T-helper 1 cell treated with Interleukin-12 subunit alpha and Interleukin-12 subunit beta and Interleukin-4 antibody, amounts not matched to agents 30 ng/mL and 1 ng/mL, for 36 hours (primary cell): ENCODE results near the gene GAA. TPM values are rescaled to one million over a fixed set of nuclear protein-coding genes. Genes with fewer than 3 reads are reported as not detected.

Experiments used
- intact Hi-C: fragments of 100-400 bp; cut with micrococcal nuclease; formaldehyde crosslinking; loops from one replicate; pipeline ENCODE4 v1.15.1; 2024
- total RNA-seq: library from RNA; stranded (reverse); gene quantifications from 2 replicates; pipeline ENCODE4 v1.2.3, GENCODE V29; 2022

The GAA gene
- total RNA-seq: 12.7 and 14.3 TPM in 2 replicates

DNA sequence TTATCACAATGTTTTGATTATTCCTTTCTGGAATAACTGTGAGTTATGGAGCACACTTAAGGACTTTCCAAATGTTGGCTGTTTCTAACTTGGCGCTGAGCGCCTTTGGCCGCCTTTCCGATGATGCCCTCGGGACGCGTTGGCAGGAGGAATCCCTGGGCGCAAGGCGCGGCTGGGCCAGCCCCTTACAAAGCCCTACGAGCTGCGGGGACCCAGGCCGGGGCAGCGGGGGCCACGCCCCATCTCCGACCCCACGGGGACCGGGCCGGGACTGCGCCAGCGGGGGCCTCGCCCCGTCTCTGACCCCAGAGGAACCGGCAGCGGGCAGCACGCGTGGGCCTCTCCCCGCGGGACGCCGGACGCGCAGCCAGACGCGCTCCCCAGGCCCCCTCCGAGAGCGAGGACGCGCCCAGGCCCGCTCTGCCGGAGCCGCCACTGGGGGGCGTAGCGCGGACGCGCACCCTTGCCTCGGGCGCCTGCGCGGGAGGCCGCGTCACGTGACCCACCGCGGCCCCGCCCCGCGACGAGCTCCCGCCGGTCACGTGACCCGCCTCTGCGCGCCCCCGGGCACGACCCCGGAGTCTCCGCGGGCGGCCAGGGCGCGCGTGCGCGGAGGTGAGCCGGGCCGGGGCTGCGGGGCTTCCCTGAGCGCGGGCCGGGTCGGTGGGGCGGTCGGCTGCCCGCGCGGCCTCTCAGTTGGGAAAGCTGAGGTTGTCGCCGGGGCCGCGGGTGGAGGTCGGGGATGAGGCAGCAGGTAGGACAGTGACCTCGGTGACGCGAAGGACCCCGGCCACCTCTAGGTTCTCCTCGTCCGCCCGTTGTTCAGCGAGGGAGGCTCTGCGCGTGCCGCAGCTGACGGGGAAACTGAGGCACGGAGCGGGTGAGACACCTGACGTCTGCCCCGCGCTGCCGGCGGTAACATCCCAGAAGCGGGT lies at the start of gene GAA:
GAA (plus strand) TSS at position 571 of the 935 bp plus-strand sequence. CDS start 3,006 bp downstream, outside the sequence.
- intact Hi-C loops: loop anchor here (1.0 to 5.0 kb wide), 6 partner anchors 18 to 314 kb away; partner anchors contain the start of genes CBX4, CCDC40, EIF4A3 and ENDOV

DNA sequence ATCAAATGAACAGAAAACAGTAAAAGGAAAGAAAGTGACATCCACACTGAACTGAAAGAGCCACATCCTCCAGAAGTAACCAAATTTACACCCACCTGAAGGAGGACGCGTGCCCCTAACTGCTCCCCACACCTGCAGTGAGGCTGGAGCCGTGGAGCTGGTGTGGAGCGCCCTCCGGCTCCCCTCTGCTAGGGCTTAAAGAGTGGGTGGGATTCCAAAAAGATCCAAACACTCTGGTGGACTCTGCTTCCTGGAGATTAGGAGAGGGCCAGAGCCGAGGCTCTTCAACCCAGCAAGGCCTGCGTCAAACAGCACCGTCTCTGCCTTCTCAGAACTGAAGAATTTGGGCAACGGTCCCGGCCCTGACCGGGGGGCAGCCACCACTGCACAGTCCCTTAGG lies 49.7 kb upstream of the GAA start:
- intact Hi-C loops: no loop called here

DNA sequence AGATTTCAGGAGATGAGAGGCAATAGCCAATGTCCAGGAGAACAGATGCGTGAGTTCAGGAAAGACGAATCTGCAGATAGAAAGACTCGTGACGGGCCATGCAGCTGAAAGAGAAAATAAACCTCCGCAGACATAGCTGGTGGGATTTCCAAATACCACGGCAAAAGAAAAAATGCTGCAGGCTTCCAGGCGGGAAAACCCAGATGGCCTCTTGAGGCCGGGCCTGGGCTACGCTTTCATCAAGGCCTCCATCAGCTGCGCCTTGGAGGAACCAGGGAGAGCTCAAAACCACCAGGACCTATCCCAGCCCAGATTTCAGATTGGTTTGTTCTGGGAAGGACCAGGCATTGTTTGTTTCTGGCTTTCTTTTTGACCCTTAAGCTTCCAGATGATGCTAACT lies 48.3 kb upstream of the GAA start:
- intact Hi-C loops: no loop called here

DNA sequence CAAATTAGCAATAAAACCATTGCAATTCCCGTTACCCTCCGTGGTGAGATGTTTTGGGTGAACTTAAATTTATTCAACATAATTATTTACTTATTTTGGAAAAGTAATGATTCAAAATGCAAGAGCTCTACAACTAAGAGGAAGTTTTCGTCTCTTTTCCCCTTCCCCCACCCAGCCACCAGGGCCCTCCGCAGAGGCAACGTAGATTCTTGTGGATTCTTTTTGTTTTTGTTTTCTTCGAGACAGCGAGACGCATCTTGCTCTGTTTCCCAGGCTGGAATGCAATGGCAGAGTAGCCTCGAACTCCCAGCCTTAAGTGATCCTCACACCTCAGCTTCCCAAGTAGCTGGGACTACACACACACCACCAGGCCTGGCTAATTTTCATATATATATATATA lies 45.8 kb upstream of the GAA start:
- intact Hi-C loops: no loop called here

DNA sequence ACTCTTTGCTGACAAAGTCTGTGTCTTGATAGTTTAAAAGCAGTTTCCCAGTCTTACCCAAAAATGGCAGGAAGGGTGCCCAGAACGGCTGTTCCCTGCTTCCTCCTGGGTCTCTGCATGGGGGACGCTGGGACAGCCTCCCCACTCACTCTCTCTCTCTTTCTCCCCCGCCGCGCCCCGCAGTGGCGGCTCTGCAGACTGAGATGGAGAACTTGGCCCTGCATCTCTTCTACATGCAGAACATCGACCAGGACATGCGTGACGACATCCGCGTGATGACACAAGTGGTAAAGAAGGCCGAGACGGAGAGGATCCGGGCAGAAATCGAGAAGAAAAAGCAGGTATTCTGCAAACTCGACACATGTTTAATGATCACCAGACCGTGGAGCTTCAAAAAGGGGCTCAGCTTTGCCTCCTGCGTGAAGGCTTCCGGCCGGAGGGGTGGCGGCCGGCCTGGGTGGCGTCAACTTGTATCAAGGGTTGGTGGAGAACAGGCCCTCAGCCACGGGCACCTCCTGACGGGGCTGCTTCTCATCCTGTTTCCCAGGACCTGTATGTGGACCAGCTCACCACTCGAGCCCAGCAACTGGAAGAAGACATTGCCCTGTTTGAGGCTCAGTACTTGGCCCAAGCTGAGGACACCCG lies 42.9 kb upstream of the GAA start:
- intact Hi-C loops: no loop called here

DNA sequence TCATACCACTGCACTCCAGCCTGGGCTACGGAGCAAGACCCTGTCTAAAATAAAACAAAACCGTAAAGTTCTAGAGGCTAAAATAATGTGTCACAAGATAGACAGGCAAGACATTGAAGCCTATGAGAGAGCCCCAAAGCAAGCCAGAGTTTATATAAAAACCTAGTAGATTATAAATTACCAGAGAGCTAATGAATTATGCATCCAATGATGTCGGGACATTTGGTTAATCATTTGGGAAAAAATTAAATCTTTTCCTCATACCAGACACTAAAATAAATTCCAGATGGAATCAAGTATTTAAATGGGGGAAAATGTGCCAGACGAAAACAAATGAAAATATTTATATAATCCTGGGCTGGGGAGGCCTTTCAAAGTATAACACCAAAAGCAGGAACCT lies 40.7 kb upstream of the GAA start:
- intact Hi-C loops: no loop called here

DNA sequence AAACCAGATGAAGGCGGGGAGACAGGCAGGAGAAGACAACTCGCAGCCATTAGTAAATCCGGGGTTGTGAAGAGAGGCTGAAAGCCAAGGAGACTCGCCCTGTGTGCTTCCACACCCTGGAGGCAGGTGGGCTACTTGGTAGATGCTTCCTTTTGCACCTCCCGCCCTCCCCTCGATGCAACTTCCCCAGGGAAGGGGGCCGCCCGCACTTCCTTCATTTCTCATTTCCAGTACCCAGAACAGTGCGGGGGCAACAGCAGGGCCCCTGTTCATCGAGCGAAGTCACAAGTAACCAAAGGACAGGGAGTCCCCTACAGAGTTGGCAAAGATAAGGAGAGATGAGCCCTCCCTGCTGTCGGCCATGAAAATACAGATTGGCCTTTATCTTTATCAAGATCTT lies 40.0 kb upstream of the GAA start:
- intact Hi-C loops: no loop called here

DNA sequence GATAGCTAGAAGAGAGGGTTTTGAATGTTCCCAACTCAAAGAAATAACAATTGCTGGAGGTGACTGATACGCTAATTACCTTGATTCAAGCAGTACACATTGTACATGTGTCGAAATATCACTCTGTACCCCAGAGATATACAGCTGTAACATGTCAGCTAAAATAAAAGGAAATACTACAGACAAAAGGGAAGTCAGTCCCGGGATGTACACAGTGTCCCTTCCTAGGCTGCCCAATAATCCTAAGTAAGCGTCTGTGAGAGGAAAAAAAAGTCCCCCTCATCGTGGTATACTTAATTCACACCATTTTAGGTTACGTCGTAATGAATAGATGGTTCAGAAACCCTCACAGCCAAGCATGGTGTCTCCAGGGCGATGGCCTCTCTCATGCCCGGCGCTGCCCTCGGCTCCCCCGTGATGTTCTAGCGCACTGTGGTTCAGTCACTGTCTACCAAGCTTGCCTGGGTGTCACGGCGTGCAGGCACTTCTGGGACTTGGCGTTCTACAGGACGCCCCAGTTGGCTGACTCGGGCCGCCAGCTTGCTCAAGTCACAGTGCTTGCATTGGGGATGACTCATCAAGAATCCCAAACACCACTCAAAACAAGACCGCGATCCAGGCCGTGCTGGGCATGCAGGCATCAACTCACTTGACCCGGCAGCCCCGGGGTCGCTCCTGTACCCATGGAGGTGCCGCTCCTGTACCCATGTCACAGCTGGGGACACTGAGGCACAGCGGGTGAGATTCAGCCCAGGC lies 37.4 kb upstream of the GAA start:
- intact Hi-C loops: no loop called here

DNA sequence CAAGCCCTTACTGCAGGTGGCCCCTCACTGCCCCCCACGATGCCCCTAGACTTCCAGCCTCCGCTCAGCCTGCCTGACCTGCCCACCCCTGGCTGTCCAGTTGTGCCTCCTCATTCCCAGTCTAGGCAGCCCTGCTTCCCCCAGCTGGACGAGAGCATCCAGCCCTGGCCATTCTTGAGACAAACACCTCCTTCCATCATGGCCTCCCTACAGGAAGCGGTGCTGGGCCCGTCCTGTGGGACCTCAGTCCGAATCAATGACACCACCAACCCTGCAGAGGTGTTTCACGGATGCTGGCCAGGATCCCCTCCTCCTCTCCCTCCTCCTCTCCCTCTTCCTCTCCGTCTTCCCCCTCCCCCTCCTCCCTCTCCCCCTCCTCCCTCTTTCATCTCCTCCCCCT lies 36.7 kb upstream of the GAA start:
- intact Hi-C loops: no loop called here

DNA sequence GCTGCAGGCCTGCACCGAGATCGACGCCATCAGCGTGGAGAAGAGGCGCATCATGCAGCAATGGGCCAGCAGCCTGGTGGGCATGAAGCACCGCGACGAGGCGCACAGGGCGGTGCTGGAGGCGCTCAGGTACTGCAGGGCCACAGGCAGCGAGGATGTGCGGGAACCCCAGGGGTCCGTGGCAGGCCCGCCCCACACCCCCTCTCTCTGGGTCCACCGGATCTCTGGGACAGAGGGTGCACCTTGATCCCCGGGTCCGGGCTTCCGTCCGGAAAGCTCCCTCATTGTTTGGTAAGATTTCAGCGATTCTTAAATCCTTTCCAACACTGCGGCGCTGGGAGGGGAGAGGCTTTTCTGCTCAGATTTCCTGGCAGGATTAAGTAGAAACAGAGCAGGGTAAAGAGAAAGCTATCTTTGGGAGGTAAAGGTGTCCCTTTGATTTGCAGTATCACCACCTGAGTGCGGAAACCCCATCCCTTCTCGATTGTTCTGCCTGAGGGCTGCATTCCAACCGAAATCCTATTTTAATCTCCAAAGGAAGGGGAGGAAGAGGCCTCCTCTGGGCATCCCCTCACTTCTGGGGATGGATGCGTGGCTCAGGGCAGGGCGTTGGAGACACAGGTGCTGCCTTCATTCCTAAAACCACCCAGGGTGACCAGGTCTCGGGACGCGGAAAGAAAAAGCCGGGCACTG lies 35.8 kb upstream of the GAA start:
- intact Hi-C loops: no loop called here

DNA sequence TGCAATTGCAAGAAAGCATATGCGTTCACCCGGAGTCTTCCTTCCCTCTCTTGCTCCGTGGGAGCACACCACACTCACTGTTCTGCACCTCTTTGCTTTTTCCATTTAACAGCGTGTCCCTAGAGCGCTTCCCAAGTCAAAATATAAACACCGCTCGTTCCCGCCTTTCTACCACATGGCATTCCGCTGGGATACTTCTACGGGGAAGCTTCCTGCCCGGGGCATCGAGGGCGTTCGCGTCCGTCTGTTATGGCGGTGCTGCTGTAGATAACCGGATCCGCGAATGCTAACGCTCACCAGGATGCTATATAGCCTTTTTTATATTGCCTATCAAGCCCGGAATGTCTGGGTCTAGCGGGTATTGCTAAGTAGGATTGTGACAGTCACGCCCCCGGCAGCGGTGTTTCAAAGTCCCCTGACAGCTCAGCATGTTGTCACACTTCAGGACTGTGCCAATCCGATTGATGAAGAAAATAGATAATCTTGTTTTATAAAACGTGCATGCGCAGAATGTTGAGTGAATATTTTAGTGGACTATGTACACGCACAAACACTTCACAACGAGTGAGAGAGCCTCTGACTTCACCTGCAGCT lies 33.9 kb upstream of the GAA start:
- intact Hi-C loops: no loop called here

DNA sequence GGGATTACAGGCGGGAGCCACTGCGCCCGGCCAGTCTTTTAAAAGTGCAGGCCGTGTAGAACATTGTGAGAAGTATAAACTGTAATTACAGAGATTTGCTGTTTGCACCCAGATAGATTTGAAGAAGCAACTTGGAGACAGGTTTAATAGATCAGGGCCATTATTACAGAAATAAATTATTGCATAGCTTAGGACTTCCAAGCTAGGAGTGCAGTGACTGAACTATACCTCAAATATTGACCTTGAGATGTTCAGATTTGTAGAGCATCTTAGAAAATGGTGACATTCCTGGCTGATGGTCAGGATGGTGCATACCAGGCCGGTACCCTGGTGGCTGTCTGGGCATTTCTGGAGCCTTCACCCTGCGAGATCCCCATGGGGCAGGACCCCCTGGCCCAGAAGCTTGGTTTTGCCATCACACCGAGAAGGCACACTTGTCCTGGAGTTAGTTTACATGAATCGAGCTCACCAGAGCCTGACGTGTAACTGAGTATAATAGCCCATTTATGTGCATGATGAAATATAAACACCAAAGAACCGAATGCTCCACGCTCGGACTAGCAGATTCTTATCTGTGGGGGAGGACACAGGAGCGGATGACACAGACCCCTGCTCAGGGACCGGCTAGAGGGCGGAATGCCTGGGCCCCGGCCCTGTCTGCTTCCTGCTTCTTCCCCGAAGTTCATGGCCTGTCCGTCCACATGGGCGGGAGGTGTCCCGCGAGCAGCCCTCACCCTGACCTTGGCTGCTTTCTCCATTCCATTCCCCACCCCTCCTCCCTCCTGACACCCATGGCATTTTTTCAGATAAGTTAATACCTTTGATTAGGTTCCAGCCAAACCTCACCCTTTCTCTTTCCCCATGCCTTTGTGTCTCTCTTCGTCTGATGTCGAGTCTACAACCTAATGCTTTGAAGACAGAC lies 32.8 kb upstream of the GAA start:
- intact Hi-C loops: no loop called here

DNA sequence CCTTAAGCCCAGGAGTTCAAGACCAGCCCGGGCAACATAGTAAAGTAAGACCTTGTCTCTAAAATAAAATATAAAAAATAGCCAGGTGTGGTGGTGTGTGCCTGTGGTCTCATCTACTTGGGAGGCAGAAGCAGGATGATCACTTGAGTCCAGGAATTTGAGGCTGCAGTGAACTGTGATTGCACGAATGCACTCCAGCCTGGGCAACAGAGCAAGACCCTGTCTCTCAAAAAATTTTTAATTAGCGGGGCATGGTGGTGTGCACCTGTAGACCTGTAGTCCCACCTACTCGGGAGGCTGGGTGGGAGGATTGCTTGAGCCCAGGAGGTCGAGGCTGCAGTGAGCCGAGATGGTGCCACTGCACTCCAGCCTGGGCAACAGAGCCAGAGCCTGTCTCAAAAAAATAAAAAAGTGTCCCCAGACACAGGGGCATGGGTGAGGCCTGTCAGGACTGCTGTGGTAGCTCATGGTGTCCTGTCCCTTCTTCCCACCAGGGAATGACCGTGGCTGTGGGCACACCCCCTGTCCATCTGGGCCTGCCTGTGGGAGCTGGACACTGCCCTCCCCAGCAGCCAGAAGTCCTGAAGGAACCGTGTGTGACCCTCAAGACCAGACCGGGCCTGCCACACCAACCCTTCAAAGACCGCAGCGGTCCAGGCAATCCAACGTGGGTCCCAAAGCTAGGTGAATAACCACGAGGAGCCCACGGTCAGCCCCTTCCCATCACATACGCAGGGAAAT lies 30.8 kb upstream of the GAA start:
- intact Hi-C loops: no loop called here

DNA sequence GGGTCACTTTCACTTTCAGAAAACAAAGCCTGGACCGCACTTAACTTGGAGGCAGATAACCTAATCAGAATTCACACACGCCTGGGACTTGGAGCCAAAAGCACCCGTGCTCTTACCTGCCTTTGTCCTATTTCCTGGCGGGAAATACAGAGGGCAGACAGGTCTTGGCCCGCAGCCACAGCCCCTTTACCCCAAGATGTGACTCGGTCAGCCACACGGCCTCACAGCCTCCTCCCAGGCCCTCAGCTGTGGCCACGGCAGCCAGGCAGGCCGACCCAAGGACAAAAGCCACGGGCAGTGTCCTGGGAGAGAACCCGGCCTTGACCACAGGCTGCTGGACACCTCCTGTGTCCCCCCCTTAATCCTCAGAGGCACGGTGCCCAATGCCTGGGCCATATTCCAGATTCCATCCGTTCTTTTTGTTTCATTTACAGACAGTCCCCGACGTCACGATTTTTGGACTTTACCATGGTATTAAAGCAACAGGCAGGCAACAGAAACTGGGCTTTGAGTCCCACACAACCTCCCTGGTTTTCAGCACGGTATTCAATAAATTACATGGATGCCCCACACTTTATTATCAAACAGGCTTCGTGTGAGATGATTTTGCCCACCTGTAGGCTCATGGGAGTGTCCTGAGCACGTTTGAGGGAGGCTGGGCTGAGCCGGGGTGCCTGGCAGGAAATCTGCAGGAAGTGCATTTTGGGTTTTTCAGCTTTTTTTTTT lies 30.1 kb upstream of the GAA start:
- intact Hi-C loops: no loop called here

DNA sequence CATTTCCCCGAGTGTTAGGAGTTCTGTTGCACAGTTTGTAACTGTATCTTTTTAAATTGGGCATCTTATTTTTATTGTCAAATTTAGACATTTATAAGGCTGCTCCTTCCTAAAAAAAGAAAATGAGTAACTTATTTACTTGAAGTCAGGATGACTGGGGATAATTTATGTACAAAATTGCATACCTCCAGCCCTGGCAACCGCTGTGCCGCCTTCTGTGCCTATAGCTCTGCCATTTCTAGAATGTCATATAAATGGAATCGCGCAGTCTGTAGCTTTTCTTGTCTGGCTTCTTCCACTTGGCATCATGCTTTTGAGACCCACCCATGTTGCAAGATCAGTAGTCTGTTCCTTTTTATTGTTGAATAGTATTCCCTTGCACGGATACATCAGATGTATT lies 29.0 kb upstream of the GAA start:
- intact Hi-C loops: no loop called here

DNA sequence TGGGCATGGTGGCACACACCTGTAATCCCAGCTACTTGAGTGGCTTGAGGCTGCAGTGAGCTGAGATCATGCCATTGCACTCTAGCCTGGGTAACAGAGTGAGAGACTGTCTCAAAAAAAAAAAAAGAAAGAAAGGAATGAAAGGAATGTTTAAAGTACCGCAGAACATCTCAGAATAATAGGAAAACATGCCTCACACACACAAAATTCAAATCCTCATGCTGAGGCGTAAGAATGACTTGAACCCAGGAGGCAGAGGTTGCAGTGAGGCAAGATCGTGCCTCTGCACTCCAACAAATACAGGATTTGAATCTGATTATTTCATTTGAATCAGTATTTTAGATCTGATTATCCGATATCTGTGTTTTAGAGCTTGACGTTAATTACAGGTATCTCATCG lies 21.3 kb upstream of the GAA start:
- intact Hi-C loops: loop anchor here (5.0 kb wide), 1 partner anchor 73 kb away; no protein-coding TSS in a partner anchor

DNA sequence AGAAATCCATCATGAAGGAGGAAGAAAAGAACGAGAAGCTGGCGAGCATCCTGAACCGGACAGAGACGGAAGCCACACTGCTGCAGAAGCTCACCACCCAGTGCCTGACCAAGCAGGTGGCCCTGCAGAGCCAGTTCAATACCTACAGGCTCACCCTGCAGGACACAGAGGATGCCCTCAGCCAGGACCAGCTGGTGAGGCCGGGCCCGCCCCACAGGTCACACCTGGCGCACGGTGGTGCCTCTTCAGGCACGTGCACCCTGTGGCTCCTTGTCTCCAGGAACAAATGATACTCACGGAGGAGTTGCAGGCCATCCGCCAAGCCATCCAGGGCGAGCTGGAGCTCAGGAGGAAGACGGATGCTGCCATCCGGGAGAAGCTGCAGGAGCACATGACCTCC lies 19.8 kb upstream of the GAA start:
- intact Hi-C loops: loop anchor here (5.0 kb wide), 1 partner anchor 74 kb away; no protein-coding TSS in a partner anchor
